Measurements from ENCODE around the gene ST6GALNAC1. TPM values are rescaled to one million over a fixed set of nuclear protein-coding genes. Genes with fewer than 3 reads are reported as not detected.

ST6GALNAC1 gene
- total RNA-seq, 4 donors from 2014 or later = 0.51 to 1.8 (median 1.5) TPM

GRCh38 chr17:76673729-76674128 lies 30.2 kb upstream of the ST6GALNAC1 start:
- TF ChIP-seq CTCF (IDR thresholded peaks at IDR 0.05; ENCODE audit: low read depth) = no peak

GRCh38 chr17:76672892-76673291 lies 29.3 kb upstream of the ST6GALNAC1 start:
- TF ChIP-seq CTCF (IDR thresholded peaks at IDR 0.05; ENCODE audit: low read depth) = no peak

GRCh38 chr17:76672270-76672851 lies 28.8 kb upstream of the ST6GALNAC1 start:
- no peak for TF ChIP-seq CTCF (IDR thresholded peaks at IDR 0.05; ENCODE audit: low read depth)

GRCh38 chr17:76671912-76672262 lies 28.3 kb upstream of the ST6GALNAC1 start:
- no peak for TF ChIP-seq CTCF (IDR thresholded peaks at IDR 0.05; ENCODE audit: low read depth)

GRCh38 chr17:76671123-76671911 lies 27.8 kb upstream of the ST6GALNAC1 start:
- no peak for TF ChIP-seq CTCF (IDR thresholded peaks at IDR 0.05; ENCODE audit: low read depth)

DNA sequence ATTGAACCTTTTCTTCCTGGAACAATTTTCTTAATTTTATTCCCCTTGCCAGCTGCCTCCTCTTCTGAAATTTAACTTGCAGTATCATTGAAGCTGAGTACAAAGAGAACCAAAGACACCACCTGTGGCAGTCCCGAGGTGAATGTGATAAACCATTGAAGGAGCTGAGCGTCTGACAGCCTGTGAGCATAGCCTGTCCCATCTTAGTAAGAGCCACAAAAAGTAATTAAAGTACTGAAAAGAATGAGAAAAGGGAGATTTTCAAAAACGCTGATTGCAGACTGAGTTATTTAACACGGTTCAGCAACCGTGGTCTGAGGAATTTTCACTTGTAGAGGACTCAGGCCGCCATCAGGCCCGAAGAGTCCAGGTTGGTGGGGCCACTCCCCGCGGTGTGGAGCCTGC lies 27.2 kb upstream of the ST6GALNAC1 start:
- TF ChIP-seq CTCF (IDR thresholded peaks at IDR 0.05; ENCODE audit: low read depth) = no peak

GRCh38 chr17:76670020-76670717 lies 26.6 kb upstream of the ST6GALNAC1 start:
- TF ChIP-seq CTCF (IDR thresholded peaks at IDR 0.05; ENCODE audit: low read depth) = no peak
